ENCODE measurements around the gene ITSN1.
"Not testable (repeated sequence)": the region's sequence is repeated elsewhere in the genome, so short reads cannot be mapped to it uniquely, and the experiment has no call there.

- TF ChIP-seq EZH2phosphoT487 (IDR thresholded peaks at IDR 0.05; ENCODE audit: insufficient read depth, low read depth); EZH2 (IDR thresholded peaks at IDR 0.05; ENCODE audit: insufficient read depth, poor library complexity, severe bottlenecking): not testable (repeated sequence)
Observed at GRCh38 chr21:33931052-33931798, 288.9 kb downstream of the ITSN1 start.
